ENCODE results near the gene IGFBP4.

Gene IGFBP4

DNA sequence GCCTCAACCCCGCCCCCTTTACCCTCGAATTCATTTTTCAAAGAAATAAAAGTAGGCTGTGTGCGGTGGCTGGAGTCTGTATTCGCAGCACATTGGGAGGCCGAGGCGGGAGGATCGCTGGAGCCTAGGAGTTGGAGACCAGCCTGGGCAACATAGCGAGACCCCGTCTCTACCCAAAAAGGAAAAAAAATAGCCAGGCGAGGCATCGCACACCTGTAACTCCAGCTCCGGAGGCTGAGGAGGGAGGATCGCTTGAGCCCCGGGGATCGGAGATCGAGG lies 24.9 kb upstream of the IGFBP4 start:
- no peaks in the 10 kb centered on the region for H3K36me3 Mint-ChIP-seq
- no peaks in the 10 kb centered on the region for H3K9me3 Mint-ChIP-seq
- no peak for DNase-seq (ENCODE audit: low spot score in 2 of 2)
- ATAC-seq (ENCODE audit: low read depth): no peak
- H3K4me3 Mint-ChIP-seq: peak overlapping the region; percentile 96
- H3K4me1 Mint-ChIP-seq: no peaks in the 10 kb centered on the region
- H3K27me3 Mint-ChIP-seq: no peaks in the 10 kb centered on the region
- peak overlapping the region; percentile 76 for H3K27ac Mint-ChIP-seq

GRCh38 chr17:40419559-40420331 lies 23.5 kb upstream of the IGFBP4 start:
- no peak for DNase-seq (ENCODE audit: low spot score in 2 of 2)
- no peak for ATAC-seq (ENCODE audit: low read depth)
- no peaks in the 10 kb centered on the region for H3K9me3 Mint-ChIP-seq
- H3K4me1 Mint-ChIP-seq: no peaks in the 10 kb centered on the region
- H3K4me3 Mint-ChIP-seq: peak overlapping the region; percentile 66
- no peaks in the 10 kb centered on the region for H3K36me3 Mint-ChIP-seq
- H3K27me3 Mint-ChIP-seq: no peaks in the 10 kb centered on the region
- no peak overlapping the region for H3K27ac Mint-ChIP-seq

- H3K36me3 Mint-ChIP-seq: no peaks in the 10 kb centered on the region
- H3K9me3 Mint-ChIP-seq: no peaks in the 10 kb centered on the region
- DNase-seq (ENCODE audit: low spot score in 2 of 2) (no peak), ATAC-seq (ENCODE audit: low read depth) (no peak)
- no peaks in the 10 kb centered on the region for H3K27me3 Mint-ChIP-seq
- H3K4me1 Mint-ChIP-seq: no peaks in the 10 kb centered on the region
- no peak overlapping the region for H3K27ac Mint-ChIP-seq
- no peak overlapping the region for H3K4me3 Mint-ChIP-seq
Observed at GRCh38 chr17:40422990-40423633, 20.1 kb upstream of the IGFBP4 start.

GRCh38 chr17:40425741-40426140 lies 17.5 kb upstream of the IGFBP4 start:
- no peak overlapping the region for H3K27ac Mint-ChIP-seq
- DNase-seq (ENCODE audit: low spot score in 2 of 2) (no peak), ATAC-seq (ENCODE audit: low read depth) (no peak)
- H3K4me3 Mint-ChIP-seq: no peak overlapping the region
- no peaks in the 10 kb centered on the region for H3K4me1 Mint-ChIP-seq
- no peaks in the 10 kb centered on the region for H3K36me3 Mint-ChIP-seq
- no peaks in the 10 kb centered on the region for H3K27me3 Mint-ChIP-seq
- H3K9me3 Mint-ChIP-seq: no peaks in the 10 kb centered on the region

DNA sequence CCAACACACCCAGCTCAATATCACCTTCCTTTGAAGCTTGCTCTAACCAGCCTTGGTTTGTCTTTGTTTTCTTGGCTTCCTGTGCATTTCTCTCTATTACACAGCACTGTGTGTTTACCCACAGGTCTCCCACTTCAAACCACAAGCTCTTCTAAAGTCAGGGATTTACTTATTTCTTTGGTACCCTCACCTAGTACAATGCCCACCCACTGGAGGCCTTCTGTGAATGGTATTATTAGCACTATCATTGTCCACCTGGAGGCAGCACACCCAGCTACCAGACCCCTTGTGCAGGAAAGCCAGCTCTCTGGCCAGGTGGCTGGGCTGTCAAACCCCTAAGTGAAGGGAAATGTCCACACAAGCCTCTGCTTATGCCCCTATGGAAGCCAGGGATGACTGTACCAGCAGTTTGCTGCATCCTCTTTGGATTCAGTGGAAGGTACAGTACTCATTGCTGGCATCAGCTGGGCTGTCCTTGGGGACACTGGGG lies 16.2 kb upstream of the IGFBP4 start:
- peaks cover 3% of the 10 kb centered on the region for H3K27me3 Mint-ChIP-seq
- no peak for DNase-seq (ENCODE audit: low spot score in 2 of 2)
- H3K27ac Mint-ChIP-seq: no peak overlapping the region
- ATAC-seq (ENCODE audit: low read depth): no peak
- H3K9me3 Mint-ChIP-seq: no peaks in the 10 kb centered on the region
- H3K4me3 Mint-ChIP-seq: no peak overlapping the region
- H3K36me3 Mint-ChIP-seq: no peaks in the 10 kb centered on the region
- no peaks in the 10 kb centered on the region for H3K4me1 Mint-ChIP-seq

- H3K4me1 Mint-ChIP-seq: no peaks in the 10 kb centered on the region
- peaks cover 4% of the 10 kb centered on the region for H3K27me3 Mint-ChIP-seq
- no peaks in the 10 kb centered on the region for H3K9me3 Mint-ChIP-seq
- no peak overlapping the region for H3K4me3 Mint-ChIP-seq
- no peak for DNase-seq (ENCODE audit: low spot score in 2 of 2)
- no peaks in the 10 kb centered on the region for H3K36me3 Mint-ChIP-seq
- ATAC-seq (ENCODE audit: low read depth): no peak
- H3K27ac Mint-ChIP-seq: no peak overlapping the region
Observed at GRCh38 chr17:40430272-40431230, 12.7 kb upstream of the IGFBP4 start.

GRCh38 chr17:40431231-40431602 lies 12.0 kb upstream of the IGFBP4 start:
- no peaks in the 10 kb centered on the region for H3K9me3 Mint-ChIP-seq

GRCh38 chr17:40432864-40433528 lies 10.3 kb upstream of the IGFBP4 start:
- Mint-ChIP-seq H3K4me1 (peaks cover 2% of the 10 kb centered on the region), H3K27me3 (peaks cover 4% of the 10 kb centered on the region), H3K27ac (no peak overlapping the region), H3K9me3 (no peaks in the 10 kb centered on the region), H3K4me3 (no peak overlapping the region), H3K36me3 (no peaks in the 10 kb centered on the region)
- no peak for ATAC-seq (ENCODE audit: low read depth)
- no peak for DNase-seq (ENCODE audit: low spot score in 2 of 2)

More at GRCh38 chr17:40431231-40431602, 12.0 kb upstream of the IGFBP4 start:
- ATAC-seq (ENCODE audit: low read depth) (no peak), DNase-seq (ENCODE audit: low spot score in 2 of 2) (no peak)
- Mint-ChIP-seq H3K4me3 (no peak overlapping the region), H3K36me3 (no peaks in the 10 kb centered on the region), H3K27ac (no peak overlapping the region), H3K27me3 (peaks cover 4% of the 10 kb centered on the region), H3K4me1 (no peaks in the 10 kb centered on the region)

DNA sequence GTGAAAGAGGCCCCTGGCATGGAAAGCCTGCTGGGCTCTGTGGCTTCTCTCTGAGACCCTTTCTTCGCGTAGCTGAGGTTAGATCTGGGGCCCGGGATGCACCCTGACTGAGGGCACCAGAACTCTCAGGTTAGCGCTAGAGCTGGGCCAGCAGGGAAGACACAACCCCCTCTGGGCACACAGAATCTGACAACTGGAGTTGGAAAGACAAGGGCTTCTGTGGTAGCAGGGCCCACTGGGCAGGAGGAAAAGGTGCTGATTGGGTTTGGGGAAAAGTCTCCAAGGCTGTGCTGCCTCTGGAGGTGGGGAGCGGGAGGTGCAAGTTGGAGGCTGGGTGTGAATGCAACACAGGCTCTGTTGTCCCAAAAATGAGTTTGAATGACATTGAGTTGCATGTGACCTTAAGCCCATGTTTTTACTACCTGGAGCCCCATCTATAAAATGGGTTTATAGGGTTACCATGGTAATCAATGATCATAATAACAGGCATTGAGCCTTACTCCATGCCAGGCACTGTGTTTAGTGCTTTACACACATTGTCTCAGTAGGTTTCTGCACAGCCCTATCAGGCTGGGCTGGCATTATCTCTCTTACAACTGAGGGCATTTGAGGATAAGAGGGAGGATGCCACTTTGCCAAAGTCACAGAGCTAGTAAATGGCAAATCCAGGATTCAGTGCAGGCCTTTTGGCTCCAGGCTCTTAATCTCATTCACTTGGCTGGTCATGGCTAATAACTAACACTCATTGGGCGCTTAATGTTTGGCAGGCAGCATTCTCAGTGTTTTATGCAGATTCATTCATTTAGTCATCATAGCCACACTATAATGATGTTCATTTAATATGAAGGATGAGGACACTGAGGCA lies 9.5 kb upstream of the IGFBP4 start:
- H3K27me3 Mint-ChIP-seq: peaks cover 4% of the 10 kb centered on the region
- DNase-seq (ENCODE audit: low spot score in 2 of 2): no peak
- no peak overlapping the region for H3K4me3 Mint-ChIP-seq
- H3K9me3 Mint-ChIP-seq: no peaks in the 10 kb centered on the region
- H3K36me3 Mint-ChIP-seq: no peaks in the 10 kb centered on the region
- H3K4me1 Mint-ChIP-seq: peaks cover 2% of the 10 kb centered on the region
- H3K27ac Mint-ChIP-seq: no peak overlapping the region
- ATAC-seq (ENCODE audit: low read depth): peak; percentile 41

DNA sequence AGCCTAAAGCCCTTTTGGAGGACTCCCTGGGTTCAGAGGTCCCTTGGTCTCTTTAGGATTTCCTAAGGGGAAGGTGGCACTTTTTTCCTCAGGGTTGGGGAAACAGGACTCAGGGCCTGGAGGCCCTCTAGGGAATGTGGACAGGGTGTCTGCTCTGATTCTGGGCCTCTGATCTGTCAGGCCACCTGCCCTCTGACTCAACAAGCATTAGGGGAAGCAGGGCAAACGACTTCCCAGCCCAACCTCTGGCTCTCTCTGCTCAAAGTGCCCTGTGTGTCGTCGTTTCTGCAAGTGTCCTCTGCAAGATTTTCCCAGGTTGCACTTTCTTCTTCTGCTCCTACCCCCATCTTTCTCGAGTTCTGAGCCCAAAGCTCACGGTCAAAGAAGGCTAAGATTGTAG lies 6.6 kb upstream of the IGFBP4 start:
- Mint-ChIP-seq H3K9me3 (no peaks in the 10 kb centered on the region), H3K4me1 (peaks cover 2% of the 10 kb centered on the region), H3K36me3 (no peaks in the 10 kb centered on the region), H3K4me3 (no peak overlapping the region), H3K27me3 (peaks cover 2% of the 10 kb centered on the region), H3K27ac (no peak overlapping the region)
- ATAC-seq (ENCODE audit: low read depth): no peak
- no peak for DNase-seq (ENCODE audit: low spot score in 2 of 2)

DNA sequence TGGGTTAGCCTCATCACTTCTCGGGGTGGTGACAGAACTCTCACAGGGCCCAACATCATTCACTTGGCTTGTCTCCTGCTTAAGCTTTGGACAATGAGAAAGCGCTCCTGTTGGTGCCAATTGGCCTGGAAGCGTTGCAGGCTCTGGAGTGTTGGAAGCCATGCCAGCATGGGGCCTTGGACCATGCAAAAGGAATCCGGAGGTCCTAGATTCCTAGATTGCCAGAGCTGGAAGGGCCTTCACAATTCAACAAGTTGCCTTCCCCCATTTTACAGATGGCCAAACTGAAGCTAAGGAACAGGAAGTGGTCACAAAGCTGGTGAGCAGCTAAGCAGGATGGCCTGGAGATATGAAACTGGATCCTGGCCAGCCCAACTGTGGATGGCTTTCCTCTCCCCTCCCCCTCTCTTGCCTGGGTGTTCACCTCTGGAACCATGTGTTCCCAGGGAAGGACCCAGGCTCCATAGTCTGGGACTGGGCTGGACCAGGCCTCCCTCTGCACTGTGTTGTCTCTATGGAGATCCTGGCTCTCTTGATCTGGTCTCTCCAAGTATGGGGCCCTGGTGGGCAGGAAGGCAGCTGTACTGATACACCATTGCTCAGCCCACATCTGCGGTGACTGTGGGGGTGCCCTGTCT lies 6.0 kb upstream of the IGFBP4 start:
- no peak overlapping the region for H3K27ac Mint-ChIP-seq
- no peak overlapping the region for H3K4me3 Mint-ChIP-seq
- no peaks in the 10 kb centered on the region for H3K9me3 Mint-ChIP-seq
- peaks cover 2% of the 10 kb centered on the region for H3K4me1 Mint-ChIP-seq
- peaks cover 2% of the 10 kb centered on the region for H3K27me3 Mint-ChIP-seq
- ATAC-seq (ENCODE audit: low read depth): no peak
- no peaks in the 10 kb centered on the region for H3K36me3 Mint-ChIP-seq
- no peak for DNase-seq (ENCODE audit: low spot score in 2 of 2)

GRCh38 chr17:40440166-40440565 lies 3.1 kb upstream of the IGFBP4 start:
- ATAC-seq (ENCODE audit: low read depth): no peak
- Mint-ChIP-seq H3K27ac (no peak overlapping the region), H3K36me3 (no peaks in the 10 kb centered on the region), H3K4me1 (peaks cover 13% of the 10 kb centered on the region), H3K9me3 (no peaks in the 10 kb centered on the region), H3K27me3 (no peaks in the 10 kb centered on the region), H3K4me3 (no peak overlapping the region)
- DNase-seq (ENCODE audit: low spot score in 2 of 2): no peak

Measured in memory B cell (primary cell).